ENCODE data around the gene TARS1. TPM values are rescaled to one million over a fixed set of nuclear protein-coding genes. Genes with fewer than 3 reads are reported as not detected.

Gene TARS1
- total RNA-seq, 3 donors from 2014 or later = 77.9 to 150 (median 94.6) TPM

- H3K9me3 ChIP-seq = no peaks in the 10 kb centered on the region
These were observed 60.5 kb downstream of the TARS1 start for GRCh38 chr5:33501260-33501659.

GRCh38 chr5:33501899-33502298, 61.1 kb downstream of the TARS1 start:
- intact Hi-C loops (cut with DNase I, micrococcal nuclease) = no loop called here
- ATAC-seq (no peak), DNase-seq (no peak)
- no peaks in the 10 kb centered on the region for H3K9me3 ChIP-seq
- TF ChIP-seq CTCF (IDR thresholded peaks at IDR 0.05) = no peak
- H3K4me1 ChIP-seq (ENCODE audit: low read depth) = no peaks in the 10 kb centered on the region
- no peaks in the 10 kb centered on the region for H3K36me3 ChIP-seq (ENCODE audit: low read depth)
- H3K4me3 ChIP-seq = no peak overlapping the region

More at GRCh38 chr5:33501260-33501659, 60.5 kb downstream of the TARS1 start:
- Histone ChIP-seq H3K36me3 (ENCODE audit: low read depth) (no peaks in the 10 kb centered on the region), H3K4me3 (no peak overlapping the region), H3K4me1 (ENCODE audit: low read depth) (no peaks in the 10 kb centered on the region)
- DNase-seq (no peak), ATAC-seq (no peak)
- intact Hi-C loops (cut with DNase I, micrococcal nuclease) = no loop called here
- no peak for TF ChIP-seq CTCF (IDR thresholded peaks at IDR 0.05)

GRCh38 chr5:33504570-33504969, 63.8 kb downstream of the TARS1 start:
- no peak overlapping the region for H3K4me3 ChIP-seq
- ATAC-seq = no peak
- intact Hi-C loops (cut with DNase I, micrococcal nuclease) = no loop called here
- no peak for DNase-seq
- no peak for TF ChIP-seq CTCF (IDR thresholded peaks at IDR 0.05)
- no peaks in the 10 kb centered on the region for H3K36me3 ChIP-seq (ENCODE audit: low read depth)
- no peaks in the 10 kb centered on the region for H3K4me1 ChIP-seq (ENCODE audit: low read depth)
- no peaks in the 10 kb centered on the region for H3K9me3 ChIP-seq

GRCh38 chr5:33507426-33507825, 66.7 kb downstream of the TARS1 start:
- intact Hi-C loops (cut with DNase I, micrococcal nuclease) = no loop called here

GRCh38 chr5:33509036-33509435, 68.3 kb downstream of the TARS1 start:
- no peak overlapping the region for H3K4me3 ChIP-seq
- no peak for TF ChIP-seq CTCF (IDR thresholded peaks at IDR 0.05)

More at GRCh38 chr5:33507426-33507825, 66.7 kb downstream of the TARS1 start:
- no peaks in the 10 kb centered on the region for H3K36me3 ChIP-seq (ENCODE audit: low read depth)
- TF ChIP-seq CTCF (IDR thresholded peaks at IDR 0.05) = no peak
- no peaks in the 10 kb centered on the region for H3K9me3 ChIP-seq
- ATAC-seq = no peak
- no peak for DNase-seq
- H3K4me1 ChIP-seq (ENCODE audit: low read depth) = no peaks in the 10 kb centered on the region
- no peak overlapping the region for H3K4me3 ChIP-seq

More at GRCh38 chr5:33509036-33509435, 68.3 kb downstream of the TARS1 start:
- no peaks in the 10 kb centered on the region for H3K36me3 ChIP-seq (ENCODE audit: low read depth)
- intact Hi-C loops (cut with DNase I, micrococcal nuclease) = no loop called here
- no peaks in the 10 kb centered on the region for H3K4me1 ChIP-seq (ENCODE audit: low read depth)
- no peak for ATAC-seq
- DNase-seq = no peak
- H3K9me3 ChIP-seq = no peaks in the 10 kb centered on the region

All from mucosa of descending colon (tissue), 3 donors.